K562 (cell line): ENCODE data around the gene CADPS2. TPM values are rescaled to one million over a fixed set of nuclear protein-coding genes. Genes with fewer than 3 reads are reported as not detected.

Source experiments
- ATAC-seq: fragments of 200-7000 bp; cut with Tn5 transposase; 3 replicates; pipeline ENCODE4 v1.9.1; 2020; ENCODE audit warnings: moderate library complexity
- BruUV-seq: library from RNA; stranded (reverse); fragments of 400-500 nt; replicated peaks from 2 replicates; lab custom pipeline; 2021; lab: Mats Ljungman, UMichigan
- CTCF ChIA-PET: fragments of 300-600 bp; formaldehyde crosslinking; extraction: SDS; loops from one replicate; lab custom pipeline; 2021; ENCODE audit warnings: low intra/inter-chr PET ratio; lab: Yijun Ruan, JAX
- POLR2A ChIA-PET: fragments of 300-600, 350-650 bp; sonication (Branson Sonifier 250); formaldehyde crosslinking; extraction: SDS; loops from one replicate; lab custom pipeline; 2021; ENCODE audit warnings: antibody characterized with exemption, inconsistent platforms; lab: Yijun Ruan, JAX
- DNase-seq, 4 experiments: peaks; one replicate each; pipeline versions ENCODE4 v3.0.0 to v3.0.0-alpha.2; 2011 to 2018; ENCODE audit warnings: low spot score in 3 of 4, mixed read lengths in 3 of 4; ENCODE audit errors: extremely low read depth in 1 of 4
- FAIRE-seq: peaks from 2 replicates; lab custom pipeline; 2011; peaks lifted over from hg19 to GRCh38; lab: Jason Lieb, UNC
- H2AFZ ChIP-seq: 2 replicates; pipeline ENCODE4 v1.6.0; 2011; ENCODE audit warnings: low read depth, low read length, control low read depth, inconsistent platforms
- H3K27ac ChIP-seq: fragments of 200-600 bp; 3 replicates; pipeline ENCODE4 v1.8.0; 2011; ENCODE audit warnings: low read depth, mild to moderate bottlenecking, control low read depth, inconsistent platforms, low read length, moderate library complexity, mixed read lengths; ENCODE audit errors: extremely low read depth
- H3K27me3 ChIP-seq, 2 experiments: fragments of 300-600 bp in 1 of 2; 2 replicates in 1 of 2; 3 replicates in 1 of 2; pipeline versions ENCODE4 v1.6.0 to v1.8.0; 2011; ENCODE audit warnings: inconsistent platforms in 2 of 2, low read length in 2 of 2, mild to moderate bottlenecking in 1 of 2, mixed read lengths in 1 of 2, moderate library complexity in 1 of 2; ENCODE audit not compliant: control insufficient read depth in 2 of 2, insufficient read depth in 2 of 2
- H3K36me3 ChIP-seq: fragments of 300-600 bp; 3 replicates; pipeline ENCODE4 v1.8.0; 2011; ENCODE audit warnings: mild to moderate bottlenecking, low read length, inconsistent platforms; ENCODE audit not compliant: control insufficient read depth, insufficient read depth
- H3K4me1 ChIP-seq, 2 experiments: fragments of 200-600 bp in 1 of 2; replicated peaks in 1 of 2; 2 replicates in 1 of 2; 3 replicates in 1 of 2; pipeline versions ENCODE4 v1.5.1 to v1.8.0; 2011; ENCODE audit warnings: inconsistent platforms in 2 of 2, low read length in 2 of 2, mild to moderate bottlenecking in 1 of 2, mixed read lengths in 1 of 2, moderate library complexity in 1 of 2; ENCODE audit not compliant: control insufficient read depth in 2 of 2, insufficient read depth in 2 of 2
- H3K4me2 ChIP-seq: 2 replicates; pipeline ENCODE4 v1.6.1; 2011; ENCODE audit warnings: low read length, control low read depth, inconsistent platforms, mixed read lengths; ENCODE audit not compliant: insufficient read depth
- H3K4me3 ChIP-seq: fragments of 200-600 bp; sonication (generic), shearing (Covaris generic); 2 replicates; pipeline ENCODE4 v1.5.1; 2016; ENCODE audit warnings: control low read depth, inconsistent platforms
- H3K79me2 ChIP-seq: fragments of 200-600 bp; 3 replicates; pipeline ENCODE4 v1.8.0; 2011; ENCODE audit warnings: low read length, inconsistent platforms; ENCODE audit not compliant: control insufficient read depth, insufficient read depth
- H3K9ac ChIP-seq, 2 experiments: 2 replicates each; pipeline versions ENCODE4 v1.6.0 to v1.6.1; 2011; ENCODE audit warnings: low read depth in 2 of 2, low read length in 2 of 2, control low read depth in 1 of 2, inconsistent platforms in 1 of 2, mild to moderate bottlenecking in 1 of 2, mixed read lengths in 1 of 2; ENCODE audit not compliant: insufficient read depth in 1 of 2
- H3K9me1 ChIP-seq: one replicate; pipeline ENCODE4 v1.6.0; 2011; ENCODE audit warnings: inconsistent platforms, mild to moderate bottlenecking, low read length, moderate library complexity; ENCODE audit not compliant: control insufficient read depth, insufficient read depth
- H3K9me3 ChIP-seq: replicated peaks from 2 replicates; pipeline ENCODE4 v1.5.1; 2011; ENCODE audit warnings: low read depth, low read length, inconsistent platforms; ENCODE audit not compliant: control insufficient read depth, insufficient read depth
- H4K20me1 ChIP-seq: replicated peaks from 2 replicates; pipeline ENCODE4 v1.6.1; 2011; ENCODE audit warnings: low read length, inconsistent platforms, mixed read lengths; ENCODE audit not compliant: control insufficient read depth, insufficient read depth
- BACH1 ChIP-seq: fragments of 200-800 bp; sonication (Bioruptor generic); IDR thresholded peaks from 2 replicates; pipeline ENCODE4 v1.6.1; 2016; ENCODE audit warnings: missing genetic modification characterization, missing compliant biosample characterization
- BRD9 ChIP-seq: fragments of 450-650 bp; IDR thresholded peaks from 2 replicates; pipeline ENCODE4 v1.6.1; 2018; ENCODE audit warnings: low read depth; ENCODE audit not compliant: partially characterized antibody
- CEBPZ ChIP-seq: fragments of 150-350 bp; IDR thresholded peaks from 2 replicates; pipeline ENCODE4 v1.6.1; 2014; ENCODE audit warnings: low read depth, mild to moderate bottlenecking, low read length, borderline replicate concordance
- CTCF ChIP-seq, 3 experiments: IDR thresholded peaks in 2 of 3; conservative IDR thresholded peaks in 1 of 3; 2 replicates each; pipeline ENCODE4 v1.5.1; 2011 to 2012; ENCODE audit warnings: low read length in 3 of 3, mild to moderate bottlenecking in 3 of 3, control low read depth in 2 of 3, improper control_type of control experiment in 1 of 3, inconsistent platforms in 1 of 3, low read depth in 1 of 3, mixed read lengths in 1 of 3, moderate library complexity in 1 of 3; ENCODE audit not compliant: insufficient read depth in 2 of 3
- DIDO1 ChIP-seq: fragments of 450-650 bp; IDR thresholded peaks from 2 replicates; pipeline ENCODE4 v1.6.1; 2016; ENCODE audit warnings: low read depth, missing biosample characterization, missing genetic modification characterization
- LEF1 ChIP-seq: fragments of 450-650 bp; IDR thresholded peaks from 2 replicates; pipeline ENCODE4 v1.6.1; 2016; ENCODE audit warnings: mild to moderate bottlenecking
- MECOM ChIP-seq: fragments of 250-450 bp; sonication (Bioruptor Pico); IDR thresholded peaks from 2 replicates; pipeline ENCODE4 v1.8.0; 2022; ENCODE audit warnings: inconsistent platforms
- MEIS2 ChIP-seq: fragments of 450-650 bp; IDR thresholded peaks from 2 replicates; pipeline ENCODE4 v1.6.1; 2014; ENCODE audit warnings: mild to moderate bottlenecking; ENCODE audit not compliant: partially characterized antibody
- MTF1 ChIP-seq: fragments of 250-450 bp; sonication (Bioruptor Pico); IDR thresholded peaks from 2 replicates; pipeline ENCODE4 v1.9.0; 2021; ENCODE audit warnings: moderate library complexity, mild to moderate bottlenecking, inconsistent platforms, borderline replicate concordance
- NCOA1 ChIP-seq: fragments of 450-650 bp; IDR thresholded peaks from 2 replicates; pipeline ENCODE4 v1.6.1; 2016; ENCODE audit warnings: low read depth
- RBM14 ChIP-seq: fragments of 200-400 bp; formaldehyde crosslinking; IDR thresholded peaks from 2 replicates; pipeline ENCODE4 v1.6.1; 2018; ENCODE audit warnings: low read depth, mild to moderate bottlenecking, low read length, moderate library complexity, borderline replicate concordance; ENCODE audit not compliant: insufficient read depth
- SMARCC2 ChIP-seq: fragments of 450-650 bp; IDR thresholded peaks from 2 replicates; pipeline ENCODE4 v1.6.1; 2017; ENCODE audit warnings: antibody characterized with exemption, moderate library complexity, mild to moderate bottlenecking, low read depth
- ZNF449 ChIP-seq: fragments of 250-450 bp; sonication (Bioruptor Pico); IDR thresholded peaks from 2 replicates; pipeline ENCODE4 v1.8.0; 2022; ENCODE audit warnings: moderate library complexity, mild to moderate bottlenecking, inconsistent platforms
- WGBS: fragments of 100-300 bp; shearing (Covaris generic); methylation state at CpG from one replicate; pipeline ENCODE4 v1.1.6; 2016; ENCODE audit warnings: low coverage, mixed read lengths; ENCODE audit not compliant: insufficient coverage; ENCODE audit errors: missing lambda C conversion rate; 5-methylcytosine and 5-hydroxymethylcytosine counted together
- in situ Hi-C: fragments of 300-500 bp; cut with MboI; formaldehyde crosslinking; loops from 4 replicates; pipeline ENCODE4 v1.15.0; 2018; ENCODE audit warnings: inconsistent platforms, mixed read lengths
- intact Hi-C: fragments of 100-400 bp; cut with micrococcal nuclease; formaldehyde crosslinking; loops from 2 replicates; pipeline ENCODE4 v1.14.2; 2022
- polyA plus RNA-seq, 8 experiments: library from polyadenylated mRNA; depleted of rRNA in 4 of 8; stranded (reverse) in 5 of 8; unstranded in 3 of 8; fragments of >200 nt; fragmentation: Nextera tagmentation in 2 of 8; fragmentation: Illumina TruSeq in 1 of 8; extraction: Ambion mirVana in 2 of 8; extraction: Trizol in 1 of 8; gene quantifications; 2 replicates each; pipeline versions ENCODE4 v1.2.1 to v1.2.3, GENCODE V29; 2011 to 2014; ENCODE audit warnings: inconsistent platforms in 1 of 8, missing spikeins in 1 of 8
- total RNA-seq, 7 experiments: library from RNA; depleted of rRNA in 6 of 7; stranded (reverse); fragments of >200 nt in 6 of 7; fragmentation: Illumina TruSeq in 2 of 7; extraction: Trizol in 2 of 7; gene quantifications; 2 replicates each; pipeline versions ENCODE4 v1.2.1 to v1.2.3, GENCODE V29; 2011 to 2021; ENCODE audit warnings: low replicate concordance in 1 of 7
- TF ChIP-seq, protein P1 (sequence below): sonication (generic); formaldehyde crosslinking; IDR thresholded peaks from 2 replicates; pipeline ENCODE4 v1.9.0; 2022; ENCODE audit warnings: mild to moderate bottlenecking, missing genetic modification reagents

The CADPS2 gene
- total and polyA plus RNA-seq, 9 of the 15 experiments (the other 6 are each of a cell fraction or from before 2014, with no cell fraction given) = 0.03 to 0.14 (median 0.04) TPM; not detected in 1

GRCh38 chr7:122528879-122529481 lies 357.3 kb downstream of the CADPS2 start:
- ATAC-seq = 0 out of 3 replicates have a peak, but pooled peaks have one; percentile 36
- H3K9me1 ChIP-seq = no peaks in the 10 kb centered on the region
- intact Hi-C loops = loop anchor here (1.0 to 5.0 kb wide), 3 partner anchors 310 to 532 kb away; no protein-coding TSS in a partner anchor
- H3K27ac ChIP-seq = no peak overlapping the region
- ChIA-PET CTCF (interaction anchor here (1.2 kb wide), 1 partner anchor 309 kb away, joined by 7 read pairs; no protein-coding TSS in a partner anchor), POLR2A (no interaction called here)
- no peak overlapping the region for H3K4me3 ChIP-seq
- H3K79me2 ChIP-seq = no peaks in the 10 kb centered on the region
- no peak overlapping the region for H3K9ac ChIP-seq
- H2AFZ ChIP-seq = no peak overlapping the region
- peak; percentile 24 to 45 (median 33) for DNase-seq
- H4K20me1 ChIP-seq = no peaks in the 10 kb centered on the region
- H3K4me1 ChIP-seq = no peaks in the 10 kb centered on the region
- H3K4me2 ChIP-seq = no peak overlapping the region
- H3K9me3 ChIP-seq = no peaks in the 10 kb centered on the region
- BruUV-seq = no TSS peak
- FAIRE-seq = no peak
- in situ Hi-C loops = no loop called here
- H3K27me3 ChIP-seq = no peaks in the 10 kb centered on the region
- no peaks in the 10 kb centered on the region for H3K36me3 ChIP-seq
- WGBS = 0% methylated on average over 3 of the region's 3 CpGs
- TF ChIP-seq DIDO1 (tag) = no peak
- no peak for TF ChIP-seq RBM14
- TF ChIP-seq, protein P1, sequence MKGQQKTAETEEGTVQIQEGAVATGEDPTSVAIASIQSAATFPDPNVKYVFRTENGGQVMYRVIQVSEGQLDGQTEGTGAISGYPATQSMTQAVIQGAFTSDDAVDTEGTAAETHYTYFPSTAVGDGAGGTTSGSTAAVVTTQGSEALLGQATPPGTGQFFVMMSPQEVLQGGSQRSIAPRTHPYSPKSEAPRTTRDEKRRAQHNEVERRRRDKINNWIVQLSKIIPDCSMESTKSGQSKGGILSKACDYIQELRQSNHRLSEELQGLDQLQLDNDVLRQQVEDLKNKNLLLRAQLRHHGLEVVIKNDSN (CRISPR knock-in tag) = no peak
- no peak for TF ChIP-seq NCOA1
- TF ChIP-seq MEIS2 = no peak
- no peak for TF ChIP-seq BRD9
- no peak for TF ChIP-seq LEF1
- no peak for TF ChIP-seq BACH1
- no peak for TF ChIP-seq ZNF449
- peak in 2 of 3 experiments; percentile 7 to 55; a peak in 3 of 6 replicates for TF ChIP-seq CTCF (IDR thresholded peaks at IDR 0.05 in 2 of 3, conservative IDR thresholded peaks at IDR 0.05 in 1 of 3; ENCODE audit: insufficient read depth in 2 of 3, low read depth in 1 of 3, low read length in 3 of 3)
- no peak for TF ChIP-seq MTF1 (CRISPR knock-in tag)
- no peak for TF ChIP-seq SMARCC2
- TF ChIP-seq CEBPZ = no peak
- TF ChIP-seq MECOM = no peak
